ENCODE data around the gene ADAM8. TPM values are rescaled to one million over a fixed set of nuclear protein-coding genes. Genes with fewer than 3 reads are reported as not detected.

The ADAM8 gene
- total and polyA plus RNA-seq, 2 of the 8 experiments (the other 6 are each of a cell fraction or from before 2014, with no cell fraction given), result 4.6 TPM

DNA sequence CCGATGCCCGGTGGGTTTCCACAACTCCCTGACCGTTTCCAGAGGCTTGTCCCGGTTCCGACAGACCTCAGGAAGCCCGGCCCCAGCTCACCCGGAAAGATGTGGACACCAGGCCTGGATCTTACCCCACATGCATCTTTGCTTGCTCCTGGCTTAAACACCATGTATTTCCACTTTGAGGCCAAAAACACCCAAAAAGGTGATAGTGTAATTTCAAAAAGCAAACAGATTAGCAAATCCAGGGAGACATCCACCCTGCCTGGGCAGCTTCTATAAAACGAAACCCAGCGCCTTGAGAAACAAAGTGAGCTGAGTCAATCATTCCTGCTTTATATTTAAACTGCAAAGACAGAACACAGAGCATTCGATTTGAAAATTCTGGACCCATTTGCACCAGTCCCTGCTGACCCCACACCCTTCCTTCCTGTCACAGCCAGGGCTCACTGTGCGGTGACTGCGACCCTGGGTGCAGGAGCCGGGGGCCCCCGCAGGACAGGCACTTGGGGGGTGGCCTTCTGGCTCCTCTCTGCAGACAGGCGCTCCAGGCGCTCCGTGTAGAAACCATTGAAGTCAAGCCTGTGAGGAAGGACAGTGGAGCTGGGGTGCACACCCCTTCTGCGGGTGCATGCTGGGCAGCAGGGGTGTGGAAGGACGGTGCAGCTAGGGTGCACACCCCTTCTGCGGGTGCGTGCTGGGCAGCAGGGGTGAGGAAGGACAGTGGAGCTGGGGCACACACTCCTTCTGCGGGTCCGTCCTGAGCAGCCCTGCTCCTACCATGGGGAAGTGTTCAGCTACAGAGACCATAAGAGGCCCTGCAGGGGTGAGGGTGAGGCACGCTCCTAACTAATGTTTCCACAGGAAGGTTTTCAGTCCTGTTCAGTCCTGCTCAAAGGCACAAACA, 2.9 kb upstream of the ADAM8 start:
- H4K20me1 ChIP-seq (replicated peaks in 1 of 2; ENCODE audit: control insufficient read depth in 1 of 2, insufficient read depth in 2 of 2, low read length in 2 of 2), result peaks cover 0 to 9% of the 10 kb centered on the region in 2 experiments
- POLR2A ChIA-PET (ENCODE audit: partially characterized antibody), result interaction anchor here (1.2 kb wide), 1 partner anchor 64 kb away, joined by 3 read pairs; no protein-coding TSS in a partner anchor
- H3K14ac ChIP-seq (ENCODE audit: insufficient read length), result no peak overlapping the region
- H3K9me3 ChIP-seq (ENCODE audit: insufficient read depth in 2 of 2, low read depth in 1 of 2, low read length in 1 of 2), result no peaks in the 10 kb centered on the region
- H3K9ac ChIP-seq (replicated peaks in 1 of 4; ENCODE audit: extremely low read depth in 1 of 4, low read depth in 3 of 4, low read length in 3 of 4), result no peak overlapping the region
- no peak overlapping the region for H4K5ac ChIP-seq (ENCODE audit: insufficient read length, low read depth, low read length)
- H3K27ac ChIP-seq (ENCODE audit: low read depth, low read length), result no peak overlapping the region
- FAIRE-seq, result no peak
- no peak overlapping the region for H2AK5ac ChIP-seq (ENCODE audit: low read depth, low read length)
- no peak overlapping the region for H3K4me2 ChIP-seq (ENCODE audit: insufficient read depth in 1 of 2, low read depth in 2 of 2, low read length in 2 of 2)
- H3K4me3 ChIP-seq (ENCODE audit: extremely low read depth in 1 of 4, insufficient read depth in 2 of 4, low read depth in 3 of 4, low read length in 4 of 4), result no peak overlapping the region
- no peak overlapping the region for H4K91ac ChIP-seq (replicated peaks; ENCODE audit: insufficient read length, low read length)
- no peak overlapping the region for H3K18ac ChIP-seq (ENCODE audit: extremely low read depth, low read length)
- no peak overlapping the region for H3K4ac ChIP-seq (replicated peaks; ENCODE audit: insufficient read length, low read depth, low read length)
- H2BK15ac ChIP-seq (ENCODE audit: low read length), result no peak overlapping the region
- no peak overlapping the region for H2BK120ac ChIP-seq (replicated peaks; ENCODE audit: low read depth, low read length)
- WGBS, 2 experiments (ENCODE audit: extremely low coverage in 1 of 2, insufficient coverage in 1 of 2, insufficient read length in 1 of 2, insufficient replicate concordance in 2 of 2, low coverage in 1 of 2, low lambda C conversion rate in 2 of 2, missing lambda C conversion rate in 1 of 2), result 93% methylated on average over 21 of the region's 24 CpGs; no CpG with 5 or more reads in 1 of the 2 experiments
- H2BK12ac ChIP-seq (ENCODE audit: low read depth, low read length), result no peak overlapping the region
- H2BK5ac ChIP-seq (ENCODE audit: low read depth, low read length), result no peak overlapping the region
- H3K79me1 ChIP-seq (ENCODE audit: low read depth, low read length), result no peaks in the 10 kb centered on the region
- no peak overlapping the region for H3K23ac ChIP-seq (ENCODE audit: insufficient read length)
- H3K56ac ChIP-seq (replicated peaks; ENCODE audit: insufficient read length, low read depth, low read length), result no peak overlapping the region
- H2BK20ac ChIP-seq (ENCODE audit: low read length), result no peak overlapping the region
- DNase-seq (ENCODE audit: low read depth in 1 of 2, low spot score in 2 of 2), result no peak
- CTCF ChIA-PET (ENCODE audit: partially characterized antibody), result interaction anchor here (1.1 to 1.5 kb wide), 2 partner anchors 13 to 33 kb away, joined by 3 to 4 read pairs; no protein-coding TSS in a partner anchor
- H2AFZ ChIP-seq (ENCODE audit: low read length), result no peak overlapping the region
- no peak overlapping the region for H4K8ac ChIP-seq (ENCODE audit: extremely low read depth, insufficient read depth, low read length)
- H3K27me3 ChIP-seq (replicated peaks in 1 of 4; ENCODE audit: control insufficient read depth in 3 of 4, extremely low read depth in 1 of 4, insufficient read depth in 3 of 4, low read length in 3 of 4), result peaks cover 0 to 7% (median 4%) of the 10 kb centered on the region in 4 experiments; a peak in 6 of 7 replicates
- H3K4me1 ChIP-seq (replicated peaks in 1 of 4; ENCODE audit: control insufficient read depth in 3 of 4, insufficient read depth in 4 of 4, low read length in 3 of 4), result peaks cover 0 to 13% (median 7%) of the 10 kb centered on the region in 4 experiments; a peak in 5 of 7 replicates
- peaks cover 5% of the 10 kb centered on the region; the same call in 1 of the 2 replicates for H3K23me2 ChIP-seq (ENCODE audit: low read depth, low read length)
- H3K36me3 ChIP-seq (ENCODE audit: control insufficient read depth in 2 of 4, insufficient read depth in 4 of 4, low read length in 3 of 4), result peaks cover 4 to 30% (median 17%) of the 10 kb centered on the region in 4 experiments; a peak in 6 of 8 replicates
- H3K79me2 ChIP-seq (ENCODE audit: control insufficient read depth in 1 of 2, insufficient read depth in 2 of 2, low read length in 2 of 2), result no peaks in the 10 kb centered on the region
- no peak for TF ChIP-seq MAFK (IDR thresholded peaks at IDR 0.05; ENCODE audit: low read depth, low read length)
- TF ChIP-seq EGR1 (IDR thresholded peaks at IDR 0.05; ENCODE audit: borderline replicate concordance, low read depth, low read length), result no peak
- no peak for TF ChIP-seq KDM4A (IDR thresholded peaks at IDR 0.05; ENCODE audit: low read depth, low read length, severe bottlenecking)
- no peak for TF ChIP-seq FOSL1 (IDR thresholded peaks at IDR 0.05; ENCODE audit: insufficient read depth, low read depth, low read length)
- no peak for TF ChIP-seq SAP30 (IDR thresholded peaks at IDR 0.05; ENCODE audit: insufficient read depth, insufficient replicate concordance, low read length)
- no peak for TF ChIP-seq E2F6 (IDR thresholded peaks at IDR 0.05)
- no peak for TF ChIP-seq BACH1 (IDR thresholded peaks at IDR 0.05; ENCODE audit: low read length)
- no peak for TF ChIP-seq SIRT6 (IDR thresholded peaks at IDR 0.05; ENCODE audit: low read length)
- no peak for TF ChIP-seq PHF8 (conservative IDR thresholded peaks at IDR 0.05; ENCODE audit: low read depth, low read length)
- TF ChIP-seq RAD21 (IDR thresholded peaks at IDR 0.05 in 1 of 2, conservative IDR thresholded peaks at IDR 0.05 in 1 of 2; ENCODE audit: low read depth in 2 of 2, low read length in 2 of 2), result no peak
